ENCODE results near the gene DAND5. TPM values are rescaled to one million over a fixed set of nuclear protein-coding genes. Genes with fewer than 3 reads are reported as not detected.

DAND5 gene
- total RNA-seq, 2 experiments from 2014 or later, result not detected

DNA sequence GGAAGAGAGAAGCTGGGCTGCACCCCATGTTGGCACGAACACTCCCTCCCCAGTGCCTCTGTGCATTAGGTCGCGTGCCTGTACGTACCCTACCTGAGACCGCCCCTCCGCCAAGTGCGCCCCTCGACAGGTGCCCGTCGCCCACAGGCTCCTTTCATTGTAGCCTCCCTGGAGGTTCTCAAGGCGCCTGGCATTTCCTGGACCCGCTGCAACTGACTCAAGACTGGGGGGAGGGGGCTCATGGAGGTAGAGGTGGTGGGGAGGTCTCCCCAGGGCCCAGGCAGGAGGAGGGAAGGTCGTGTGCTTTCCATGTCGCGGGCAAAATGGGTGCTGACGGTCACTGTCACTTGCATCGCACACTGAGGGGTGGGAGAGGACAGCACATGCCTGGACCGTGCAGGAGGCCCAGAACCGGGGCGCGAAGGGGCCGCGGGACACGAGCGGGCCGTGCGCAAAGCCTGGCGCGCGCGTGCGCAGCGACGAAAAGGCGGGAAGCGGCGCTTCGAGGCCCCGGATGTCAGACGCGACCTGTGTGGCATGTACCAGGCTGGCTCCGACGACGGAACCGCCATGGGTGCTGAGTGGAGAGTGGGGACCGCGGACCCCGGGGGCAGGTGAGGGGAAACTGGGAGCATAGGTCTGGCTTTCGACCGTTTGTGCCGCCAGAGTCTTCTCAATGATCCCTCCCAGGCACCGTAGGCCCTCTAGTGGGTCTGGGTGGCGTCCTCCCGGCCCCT lies 42.4 kb downstream of the DAND5 start:
- DNase-seq, result peak; percentile 46
- TF ChIP-seq, protein P1, sequence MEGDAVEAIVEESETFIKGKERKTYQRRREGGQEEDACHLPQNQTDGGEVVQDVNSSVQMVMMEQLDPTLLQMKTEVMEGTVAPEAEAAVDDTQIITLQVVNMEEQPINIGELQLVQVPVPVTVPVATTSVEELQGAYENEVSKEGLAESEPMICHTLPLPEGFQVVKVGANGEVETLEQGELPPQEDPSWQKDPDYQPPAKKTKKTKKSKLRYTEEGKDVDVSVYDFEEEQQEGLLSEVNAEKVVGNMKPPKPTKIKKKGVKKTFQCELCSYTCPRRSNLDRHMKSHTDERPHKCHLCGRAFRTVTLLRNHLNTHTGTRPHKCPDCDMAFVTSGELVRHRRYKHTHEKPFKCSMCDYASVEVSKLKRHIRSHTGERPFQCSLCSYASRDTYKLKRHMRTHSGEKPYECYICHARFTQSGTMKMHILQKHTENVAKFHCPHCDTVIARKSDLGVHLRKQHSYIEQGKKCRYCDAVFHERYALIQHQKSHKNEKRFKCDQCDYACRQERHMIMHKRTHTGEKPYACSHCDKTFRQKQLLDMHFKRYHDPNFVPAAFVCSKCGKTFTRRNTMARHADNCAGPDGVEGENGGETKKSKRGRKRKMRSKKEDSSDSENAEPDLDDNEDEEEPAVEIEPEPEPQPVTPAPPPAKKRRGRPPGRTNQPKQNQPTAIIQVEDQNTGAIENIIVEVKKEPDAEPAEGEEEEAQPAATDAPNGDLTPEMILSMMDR (IDR thresholded peaks at IDR 0.05), result no peak
- ChIA-PET POLR2A (interaction anchor here (0.7 kb wide), 1 partner anchor 1025 kb away, joined by 3 read pairs; no protein-coding TSS in a partner anchor), CTCF (interaction anchor here (1.7 to 2.7 kb wide), 5 partner anchors 10 to 82 kb away, joined by 9 to 24 read pairs (median 12); no protein-coding TSS in a partner anchor)
- Mint-ChIP-seq H3K27me3 (peaks cover 52% of the 10 kb centered on the region), H3K4me1 (ENCODE audit: low read depth) (peaks cover 19% of the 10 kb centered on the region), H3K9me3 (no peaks in the 10 kb centered on the region), H3K27ac (no peak overlapping the region), H3K4me3 (no peak overlapping the region), H3K36me3 (ENCODE audit: low read depth) (peaks cover 1% of the 10 kb centered on the region)
- intact Hi-C loops (cut with micrococcal nuclease), result no loop called here
- ATAC-seq, result no peak

DNA sequence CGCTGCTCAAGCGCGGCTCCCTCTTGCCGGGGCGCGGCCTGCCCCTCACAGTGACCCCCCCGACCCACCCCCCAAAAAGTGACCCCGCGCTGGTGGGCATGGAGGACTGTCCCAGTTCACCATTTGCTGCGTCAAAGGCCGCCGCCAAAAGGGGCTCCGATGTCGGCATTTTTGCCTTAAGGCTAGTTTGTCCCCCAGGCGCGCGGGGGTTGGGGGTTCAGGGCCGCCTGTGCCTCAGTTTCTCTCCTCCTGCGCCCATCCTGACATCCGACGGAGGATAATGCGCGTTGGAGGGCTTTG lies 43.0 kb downstream of the DAND5 start:
- peaks cover 19% of the 10 kb centered on the region for H3K4me1 Mint-ChIP-seq (ENCODE audit: low read depth)
- H3K4me3 Mint-ChIP-seq, result peak overlapping the region; percentile 77
- peaks cover 56% of the 10 kb centered on the region for H3K27me3 Mint-ChIP-seq
- TF ChIP-seq, protein P1 (IDR thresholded peaks at IDR 0.05), result no peak
- intact Hi-C loops (cut with micrococcal nuclease), result no loop called here
- ChIA-PET POLR2A (interaction anchor here (0.7 kb wide), 1 partner anchor 1024 kb away, joined by 3 read pairs; no protein-coding TSS in a partner anchor), CTCF (interaction anchor here (2.3 to 3.0 kb wide), 5 partner anchors 10 to 82 kb away, joined by 12 to 24 read pairs (median 19); no protein-coding TSS in a partner anchor)
- ATAC-seq (no peak), DNase-seq (no peak)
- no peaks in the 10 kb centered on the region for H3K9me3 Mint-ChIP-seq
- H3K27ac Mint-ChIP-seq, result peak overlapping the region; percentile 75
- H3K36me3 Mint-ChIP-seq (ENCODE audit: low read depth), result peaks cover 1% of the 10 kb centered on the region

DNA sequence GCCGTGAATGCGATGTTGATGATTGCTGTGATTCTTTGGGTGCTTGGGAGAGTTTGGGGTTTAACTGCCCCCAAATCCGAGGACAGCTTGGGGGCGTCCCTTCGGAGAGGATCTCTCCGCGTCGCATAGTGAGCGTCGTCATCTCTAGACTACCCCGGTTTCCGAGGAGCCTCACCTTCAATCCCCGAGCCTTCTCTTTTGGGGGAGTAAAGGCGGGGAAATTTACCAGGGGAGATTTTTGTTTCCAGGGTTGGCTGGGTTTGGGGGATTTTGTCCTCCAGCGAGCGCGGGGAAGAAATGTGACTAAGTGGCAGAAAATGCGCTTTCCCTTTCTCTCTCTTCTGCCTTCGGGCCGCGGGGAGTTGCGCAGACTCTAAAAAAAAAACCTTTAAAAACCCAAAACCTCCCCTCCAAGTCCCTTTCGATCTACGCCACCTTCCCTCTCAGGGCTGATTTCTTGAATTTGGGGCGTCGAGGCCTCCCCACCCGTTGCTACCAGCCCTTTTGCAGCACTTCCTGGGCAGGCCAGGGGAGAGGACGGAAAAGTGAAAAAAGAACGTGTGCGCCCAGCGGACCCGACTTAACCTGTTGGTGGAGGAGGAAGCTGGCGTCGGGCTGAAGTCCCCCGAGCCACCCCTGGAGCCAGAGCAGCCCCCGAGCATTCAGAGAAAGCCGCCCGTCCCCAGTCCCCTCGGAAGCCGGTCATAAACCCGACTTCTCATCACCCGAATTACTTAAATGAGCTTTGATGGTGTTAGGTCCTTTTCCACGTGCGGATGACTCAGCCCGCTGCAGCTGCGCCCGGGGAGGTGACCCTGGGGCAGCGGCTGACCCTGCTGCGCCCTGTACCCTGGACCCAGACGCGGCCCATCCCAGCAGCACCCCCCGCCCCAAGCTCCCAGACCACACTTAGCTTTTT lies 43.6 kb downstream of the DAND5 start:
- H3K4me1 Mint-ChIP-seq (ENCODE audit: low read depth), result peaks cover 19% of the 10 kb centered on the region
- H3K27me3 Mint-ChIP-seq, result peaks cover 59% of the 10 kb centered on the region
- peak overlapping the region; percentile 77 for H3K4me3 Mint-ChIP-seq
- CTCF ChIA-PET, result interaction anchor here (0.7 to 3.0 kb wide), 11 partner anchors 9 to 92 kb away, joined by 3 to 24 read pairs (median 12); no protein-coding TSS in a partner anchor
- POLR2A ChIA-PET, result interaction anchor here (0.5 to 1.7 kb wide), 6 partner anchors 9 to 1024 kb away, joined by 3 to 8 read pairs (median 4); no protein-coding TSS in a partner anchor
- peak overlapping the region; percentile 75 for H3K27ac Mint-ChIP-seq
- DNase-seq (peak; percentile 70), ATAC-seq (peak; percentile 62)
- TF ChIP-seq, protein P1 (IDR thresholded peaks at IDR 0.05), result no peak
- peaks cover 1% of the 10 kb centered on the region for H3K36me3 Mint-ChIP-seq (ENCODE audit: low read depth)
- H3K9me3 Mint-ChIP-seq, result no peaks in the 10 kb centered on the region
- intact Hi-C loops (cut with micrococcal nuclease), result no loop called here

DNA sequence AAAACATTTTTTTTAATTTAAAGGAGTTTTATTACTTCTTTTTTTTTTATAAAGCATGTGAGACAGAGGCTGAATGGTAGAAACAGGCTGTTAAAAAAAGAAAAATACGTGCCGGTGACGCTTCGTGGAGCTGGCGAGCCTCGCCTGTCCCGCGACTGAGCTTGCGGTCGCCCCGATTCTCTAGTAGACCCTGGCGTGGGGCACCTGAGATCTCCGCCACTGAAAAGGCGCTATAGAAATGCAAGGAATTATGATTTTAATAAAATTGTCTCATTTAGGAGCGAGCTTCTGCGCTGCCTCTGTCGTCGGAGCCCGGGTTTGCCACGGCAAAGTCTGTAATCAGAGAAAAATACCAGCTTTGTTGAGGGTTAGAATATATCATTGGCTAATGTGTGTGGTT lies 44.3 kb downstream of the DAND5 start:
- Mint-ChIP-seq H3K4me1 (ENCODE audit: low read depth) (peaks cover 19% of the 10 kb centered on the region), H3K4me3 (peak overlapping the region; percentile 77), H3K36me3 (ENCODE audit: low read depth) (peaks cover 1% of the 10 kb centered on the region), H3K9me3 (no peaks in the 10 kb centered on the region), H3K27me3 (peaks cover 59% of the 10 kb centered on the region), H3K27ac (no peak overlapping the region)
- DNase-seq, result no peak
- POLR2A ChIA-PET, result interaction anchor here (1.1 to 1.7 kb wide), 4 partner anchors 8 to 13 kb away, joined by 3 to 8 read pairs (median 4); no protein-coding TSS in a partner anchor
- CTCF ChIA-PET, result interaction anchor here (0.8 to 3.0 kb wide), 11 partner anchors 9 to 91 kb away, joined by 3 to 24 read pairs (median 12); no protein-coding TSS in a partner anchor
- no peak for ATAC-seq
- intact Hi-C loops (cut with micrococcal nuclease), result no loop called here
- TF ChIP-seq, protein P1 (IDR thresholded peaks at IDR 0.05), result no peak

All from activated CD8-positive, alpha-beta T cell treated with anti-CD3 and anti-CD28 coated beads for 36 hours (primary cell).